Uterus (tissue), 4 donors: ENCODE measurements around the gene PRR9. TPM values are rescaled to one million over a fixed set of nuclear protein-coding genes. Genes with fewer than 3 reads are reported as not detected.

Experiments
- DNase-seq, 2 donors: peaks; one replicate each; pipeline ENCODE4 v3.0.0-alpha.2; 2019 to 2020
- H3K27ac ChIP-seq, 2 donors: fragments of 200-600 bp; sonication (generic); 1 replicate in 1 of 2; 2 replicates in 1 of 2; pipeline ENCODE4 v1.5.1; 2016 to 2018
- H3K27me3 ChIP-seq, 2 donors: fragments of 200-600 bp; sonication (generic); one replicate each; pipeline ENCODE4 v1.5.1; 2018 to 2019; ENCODE audit warnings: control low read depth in 1 of 2
- H3K36me3 ChIP-seq, 2 donors: fragments of 200-600 bp; sonication (generic); one replicate each; pipeline ENCODE4 v1.5.1; 2019; ENCODE audit warnings: control low read depth in 1 of 2
- H3K4me1 ChIP-seq, 2 donors: fragments of 200-600 bp; sonication (generic); one replicate each; pipeline ENCODE4 v1.5.1; 2018 to 2019; ENCODE audit warnings: control low read depth in 1 of 2
- H3K4me3 ChIP-seq, 2 donors: fragments of 200-600 bp; sonication (generic); 1 replicate in 1 of 2; 2 replicates in 1 of 2; pipeline ENCODE4 v1.5.1; 2018 to 2019; ENCODE audit warnings: mild to moderate bottlenecking in 1 of 2
- H3K9me3 ChIP-seq, 2 donors: fragments of 200-600 bp; sonication (generic); one replicate each; pipeline ENCODE4 v1.5.1; 2019; ENCODE audit warnings: control low read depth in 1 of 2
- CTCF ChIP-seq, 4 experiments: fragments of 200-600 bp in 2 of 4; fragments of 450-650 bp in 2 of 4; sonication (generic) in 2 of 4; IDR thresholded peaks; one replicate each; pipeline ENCODE4 v1.5.1; 2016 to 2019; ENCODE audit warnings: antibody characterized with exemption in 4 of 4, mild to moderate bottlenecking in 2 of 4, moderate library complexity in 1 of 4
- POLR2A ChIP-seq, 2 donors: fragments of 450-650 bp; IDR thresholded peaks; one replicate each; pipeline ENCODE4 v1.6.1; 2016; ENCODE audit warnings: antibody characterized with exemption in 2 of 2, mild to moderate bottlenecking in 1 of 2, moderate library complexity in 1 of 2
- intact Hi-C: fragments of 100-400 bp; cut with DNase I; formaldehyde crosslinking; loops from one replicate; pipeline ENCODE4 v1.15.1; 2023; ENCODE audit warnings: low total_unique reads
- total RNA-seq, 4 donors: library from RNA; depleted of rRNA in 3 of 4; stranded (reverse); fragments of >200 nt in 3 of 4; gene quantifications; one replicate each; pipeline versions ENCODE4 v1.1.0 to v1.2.4, GENCODE V29; 2014 to 2023
- donor health status: DM: yes; HTN: yes; CAD: no.

The PRR9 gene
- total RNA-seq, 4 donors from 2014 or later = not detected

GRCh38 chr1:153253693-153254092, 36.3 kb downstream of the PRR9 start:
- Histone ChIP-seq H3K4me3 (no peak overlapping the region), H3K9me3 (no peaks in the 10 kb centered on the region), H3K27ac (no peak overlapping the region), H3K4me1 (no peaks in the 10 kb centered on the region), H3K36me3 (no peaks in the 10 kb centered on the region), H3K27me3 (no peaks in the 10 kb centered on the region)
- intact Hi-C loops = no loop called here
- TF ChIP-seq POLR2A (IDR thresholded peaks at IDR 0.05) = no peak
- no peak for TF ChIP-seq CTCF (IDR thresholded peaks at IDR 0.05)
- no peak for DNase-seq

GRCh38 chr1:153259387-153259786, 42.0 kb downstream of the PRR9 start, which contains the start of gene LORICRIN:
Gene LORICRIN, plus strand, starts transcription at chr1:153259687. Its CDS starts 1,263 bp downstream, at chr1:153260950.
- no peak for DNase-seq
- intact Hi-C loops = no loop called here
- Histone ChIP-seq H3K36me3 (no peaks in the 10 kb centered on the region), H3K27ac (no peak within 1 kb of the TSS), H3K4me1 (peaks cover 0 to 7% of the 10 kb centered on the region in 2 donors), H3K27me3 (peaks cover 0 to 5% of the 10 kb centered on the region in 2 donors), H3K4me3 (no peak within 1 kb of the TSS), H3K9me3 (no peaks in the 10 kb centered on the region)
- TF ChIP-seq POLR2A (IDR thresholded peaks at IDR 0.05) = no peak
- TF ChIP-seq CTCF (IDR thresholded peaks at IDR 0.05) = no peak

GRCh38 chr1:153260585-153261280, 43.3 kb downstream of the PRR9 start:
- TF ChIP-seq POLR2A (IDR thresholded peaks at IDR 0.05) (no peak), CTCF (IDR thresholded peaks at IDR 0.05) (no peak)
- Histone ChIP-seq H3K4me3 (peak overlapping the region; percentile 12 to 48), H3K36me3 (no peaks in the 10 kb centered on the region), H3K27me3 (peaks cover 0 to 13% of the 10 kb centered on the region in 2 donors), H3K27ac (peak overlapping the region in 1 of 2 donors; percentile 11), H3K9me3 (no peaks in the 10 kb centered on the region), H3K4me1 (peaks cover 0 to 7% of the 10 kb centered on the region in 2 donors)
- intact Hi-C loops = no loop called here
- DNase-seq = no peak

- peaks cover 0 to 7% of the 10 kb centered on the region in 2 donors for H3K4me1 ChIP-seq
- H3K27me3 ChIP-seq = peaks cover 0 to 18% of the 10 kb centered on the region in 2 donors
- intact Hi-C loops = no loop called here
- TF ChIP-seq CTCF (IDR thresholded peaks at IDR 0.05) (no peak), POLR2A (IDR thresholded peaks at IDR 0.05) (no peak)
- H3K9me3 ChIP-seq = no peaks in the 10 kb centered on the region
- DNase-seq = peak in 1 of 2 donors; percentile 40
- H3K4me3 ChIP-seq = peak overlapping the region; percentile 12 to 48
- no peaks in the 10 kb centered on the region for H3K36me3 ChIP-seq
- H3K27ac ChIP-seq = no peak overlapping the region
Measured at GRCh38 chr1:153261281-153262069, 44.1 kb downstream of the PRR9 start.

- Histone ChIP-seq H3K4me1 (peaks cover 0 to 7% of the 10 kb centered on the region in 2 donors), H3K27ac (no peak overlapping the region), H3K9me3 (no peaks in the 10 kb centered on the region), H3K4me3 (peak overlapping the region in 1 of 2 donors; percentile 48), H3K36me3 (no peaks in the 10 kb centered on the region), H3K27me3 (peaks cover 0 to 18% of the 10 kb centered on the region in 2 donors)
- intact Hi-C loops = no loop called here
- DNase-seq = no peak
- no peak for TF ChIP-seq POLR2A (IDR thresholded peaks at IDR 0.05)
- TF ChIP-seq CTCF (IDR thresholded peaks at IDR 0.05) = no peak
Measured at GRCh38 chr1:153262070-153262366, 44.6 kb downstream of the PRR9 start.
